Lung (tissue), 12 donors: Measurements from ENCODE around the gene GPR139. TPM values are rescaled to one million over a fixed set of nuclear protein-coding genes. Genes with fewer than 3 reads are reported as not detected.

Experiments
- ATAC-seq: fragments of 200-7000 bp; cut with Tn5 transposase; one replicate; pipeline ENCODE4 v1.9.1; 2020; ENCODE audit warnings: moderate number of reproducible peaks; ENCODE audit not compliant: insufficient read depth, low FRiP score
- DNase-seq, 3 donors: peaks; one replicate each; pipeline ENCODE4 v3.0.0-alpha.2; 2013 to 2017
- H3K27ac ChIP-seq, 2 donors: one replicate each; pipeline ENCODE4 v1.5.1; 2013; ENCODE audit warnings: mild to moderate bottlenecking in 2 of 2, moderate library complexity in 2 of 2, control low read depth in 1 of 2, inconsistent platforms in 1 of 2, low read depth in 1 of 2, low read length in 1 of 2
- H3K27me3 ChIP-seq, 3 donors: one replicate each; pipeline ENCODE4 v1.5.1; 2013; ENCODE audit warnings: low read length in 2 of 3; ENCODE audit not compliant: control insufficient read depth in 3 of 3, insufficient read depth in 3 of 3
- H3K36me3 ChIP-seq, 4 donors: one replicate each; pipeline ENCODE4 v1.5.1; 2013; ENCODE audit warnings: low read length in 4 of 4, mild to moderate bottlenecking in 1 of 4, moderate library complexity in 1 of 4; ENCODE audit not compliant: control insufficient read depth in 4 of 4, insufficient read depth in 4 of 4
- H3K4me1 ChIP-seq, 5 donors: one replicate each; pipeline ENCODE4 v1.5.1; 2013; ENCODE audit warnings: low read length in 5 of 5, mild to moderate bottlenecking in 2 of 5, moderate library complexity in 1 of 5; ENCODE audit not compliant: control insufficient read depth in 5 of 5, insufficient read depth in 5 of 5
- H3K4me3 ChIP-seq: one replicate; pipeline ENCODE4 v1.5.1; 2013; ENCODE audit warnings: mild to moderate bottlenecking, control low read depth, moderate library complexity
- H3K9ac ChIP-seq, 2 donors: one replicate each; pipeline ENCODE4 v1.5.1; 2013; ENCODE audit warnings: low read length in 2 of 2, control low read depth in 1 of 2; ENCODE audit not compliant: insufficient read depth in 1 of 2
- H3K9me3 ChIP-seq, 4 donors: one replicate each; pipeline ENCODE4 v1.5.1; 2013; ENCODE audit warnings: low read length in 3 of 4, mild to moderate bottlenecking in 1 of 4, moderate library complexity in 1 of 4; ENCODE audit not compliant: control insufficient read depth in 4 of 4, insufficient read depth in 3 of 4
- CTCF ChIP-seq: IDR thresholded peaks from 2 replicates; pipeline ENCODE4 v1.5.1; 2012; ENCODE audit warnings: mild to moderate bottlenecking; ENCODE audit errors: control extremely low read depth, extremely low read depth
- WGBS, 2 donors: extraction: QIAGEN DNeasy Blood & Tissue Kit; methylation state at CpG; one replicate each; pipeline ENCODE4 v1.1.7; 2013; 5-methylcytosine and 5-hydroxymethylcytosine counted together
- polyA plus RNA-seq, 2 donors: library from polyadenylated mRNA; stranded (reverse); fragments of 200-250 nt; gene quantifications; one replicate each; pipeline ENCODE4 v1.2.1, GENCODE V29; 2013
- total RNA-seq, 2 donors: library from RNA; depleted of rRNA in 1 of 2; stranded (reverse); fragments of >200 nt in 1 of 2; gene quantifications; one replicate each; pipeline ENCODE4 v1.2.1, GENCODE V29; 2014 to 2021
- donor health status: control.
- donor health status: control.
- donor health status: Bipolar disorder and iron deficiency.
- donor health status: healthy.
- donor health status: DM: yes; HTN: yes; CAD: no.

Gene GPR139
- total and polyA plus RNA-seq, 4 donors = not detected

DNA sequence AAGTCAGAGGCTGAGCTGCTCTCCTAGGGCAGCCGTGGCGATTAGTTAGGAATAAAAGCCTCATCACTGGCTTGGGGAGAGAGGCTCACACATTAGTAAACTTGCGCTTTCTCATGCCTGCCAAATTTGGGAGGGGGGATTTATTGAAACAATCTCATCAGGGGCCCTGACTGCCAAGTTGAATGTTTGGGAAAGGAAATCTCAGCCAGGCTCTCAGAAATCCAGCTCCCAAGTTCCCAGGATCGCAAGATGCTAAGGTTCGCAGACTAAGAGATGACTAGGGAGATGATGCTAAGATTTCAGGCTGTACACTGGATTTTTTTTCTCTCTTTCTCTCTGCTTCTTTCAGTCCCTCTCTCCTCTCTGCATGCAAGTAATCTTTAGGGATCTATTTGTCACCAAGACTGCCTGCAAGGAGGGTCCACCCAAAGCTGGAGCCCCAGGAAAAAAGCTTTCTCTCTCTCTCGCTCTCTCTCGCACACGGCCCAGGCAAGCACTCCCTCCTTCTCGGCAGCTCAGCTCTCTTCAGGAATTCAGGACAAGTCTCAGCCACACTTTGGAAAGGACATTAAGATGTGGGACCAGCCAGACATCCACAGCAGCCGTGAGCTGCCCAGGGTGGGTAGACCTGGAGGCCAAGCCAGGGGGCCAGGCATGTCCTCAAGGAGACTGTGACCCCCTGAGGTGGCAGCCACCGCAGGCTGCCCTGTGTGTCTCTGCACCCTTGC is 1.4 kb downstream of the GPR139 start:
- Histone ChIP-seq H3K9me3 (peaks cover 0 to 6% (median 0%) of the 10 kb centered on the region in 4 donors), H3K27ac (no peak overlapping the region), H3K36me3 (no peaks in the 10 kb centered on the region), H3K4me1 (peaks cover 0 to 2% (median 0%) of the 10 kb centered on the region in 5 donors), H3K27me3 (peaks cover 12 to 65% (median 26%) of the 10 kb centered on the region in 3 donors), H3K4me3 (no peak overlapping the region), H3K9ac (no peak overlapping the region)
- DNase-seq = no peak
- no peak for ATAC-seq
- 46% methylated on average over 11 of the region's 11 CpGs for WGBS, 2 donors
- TF ChIP-seq CTCF = no peak

DNA sequence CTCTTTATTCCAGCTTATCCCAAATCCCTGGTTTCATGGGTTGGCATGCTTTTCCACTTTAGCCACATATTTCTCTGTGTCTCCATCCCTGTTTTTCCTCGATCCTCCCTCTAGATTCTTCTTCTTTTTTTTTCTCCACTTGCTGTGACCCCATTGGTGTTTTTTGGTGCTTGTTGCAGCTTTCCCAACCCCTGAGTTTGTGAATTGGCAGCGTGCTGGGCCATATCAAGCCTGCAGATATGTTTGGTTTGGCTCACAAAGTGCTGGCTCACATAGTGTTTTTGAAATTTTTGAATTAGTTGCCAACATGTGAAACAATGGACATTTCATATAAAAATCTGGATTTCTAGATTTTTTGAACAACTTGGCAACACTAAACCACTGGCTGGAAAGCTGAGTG is 8.8 kb downstream of the GPR139 start:
- peaks cover 0 to 6% (median 3%) of the 10 kb centered on the region in 4 donors for H3K9me3 ChIP-seq
- peaks cover 0 to 7% (median 0%) of the 10 kb centered on the region in 3 donors for H3K27me3 ChIP-seq
- DNase-seq (peak in 1 of 3 donors; percentile 4), ATAC-seq (no peak)
- H3K4me1 ChIP-seq = no peaks in the 10 kb centered on the region
- no peak overlapping the region for H3K9ac ChIP-seq
- H3K4me3 ChIP-seq = no peak overlapping the region
- WGBS, 2 donors = 60 to 64% methylated on average over 2 of the region's 2 CpGs
- TF ChIP-seq CTCF = no peak
- H3K27ac ChIP-seq = no peak overlapping the region
- H3K36me3 ChIP-seq = no peaks in the 10 kb centered on the region

GRCh38 chr16:20064520-20064919 is 9.2 kb downstream of the GPR139 start:
- 86 to 89% methylated on average over 4 of the region's 4 CpGs for WGBS, 2 donors
- Histone ChIP-seq H3K27me3 (peaks cover 0 to 6% (median 0%) of the 10 kb centered on the region in 3 donors), H3K9me3 (peaks cover 0 to 6% (median 3%) of the 10 kb centered on the region in 4 donors), H3K27ac (no peak overlapping the region), H3K36me3 (no peaks in the 10 kb centered on the region), H3K4me1 (no peaks in the 10 kb centered on the region), H3K9ac (no peak overlapping the region), H3K4me3 (no peak overlapping the region)
- no peak for DNase-seq
- no peak for ATAC-seq
- no peak for TF ChIP-seq CTCF
